Raji (cell line): ENCODE results near the gene SFT2D1.

ENCODE experiments used
- POLR2A ChIP-seq: IDR thresholded peaks from 2 replicates; pipeline ENCODE4 v1.6.1; 2011; ENCODE audit warnings: low read depth, low read length, control low read depth; ENCODE audit not compliant: insufficient read depth

The SFT2D1 gene

GRCh38 chr6:166278579-166279392, 63.6 kb downstream of the SFT2D1 start:
- TF ChIP-seq POLR2A: no peak

GRCh38 chr6:166277892-166278578, 64.3 kb downstream of the SFT2D1 start:
- no peak for TF ChIP-seq POLR2A

- no peak for TF ChIP-seq POLR2A
Observed at GRCh38 chr6:166277018-166277417, 65.3 kb downstream of the SFT2D1 start.

DNA sequence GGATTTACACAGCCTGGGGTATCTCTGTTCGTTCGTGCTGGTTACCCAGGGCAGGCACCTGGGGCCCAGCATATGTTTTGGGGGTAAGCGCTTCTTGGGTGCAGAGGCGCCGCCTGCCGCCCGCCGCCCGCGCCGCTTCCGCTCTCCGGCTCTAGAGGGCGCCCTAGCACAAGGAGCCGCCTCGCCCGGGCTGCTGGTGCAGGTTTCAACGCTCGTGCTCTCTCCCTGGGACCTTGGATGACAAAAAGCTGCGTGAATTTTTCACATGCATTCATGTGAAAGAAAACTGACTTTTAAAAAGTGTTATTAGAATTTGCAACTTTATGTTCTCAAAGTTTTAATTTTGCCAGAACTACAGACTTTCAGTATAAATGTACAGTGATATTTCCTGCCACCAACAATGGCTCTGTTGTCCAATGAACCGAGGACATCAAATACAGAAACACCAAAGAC, 66.6 kb downstream of the SFT2D1 start:
- TF ChIP-seq POLR2A: no peak

DNA sequence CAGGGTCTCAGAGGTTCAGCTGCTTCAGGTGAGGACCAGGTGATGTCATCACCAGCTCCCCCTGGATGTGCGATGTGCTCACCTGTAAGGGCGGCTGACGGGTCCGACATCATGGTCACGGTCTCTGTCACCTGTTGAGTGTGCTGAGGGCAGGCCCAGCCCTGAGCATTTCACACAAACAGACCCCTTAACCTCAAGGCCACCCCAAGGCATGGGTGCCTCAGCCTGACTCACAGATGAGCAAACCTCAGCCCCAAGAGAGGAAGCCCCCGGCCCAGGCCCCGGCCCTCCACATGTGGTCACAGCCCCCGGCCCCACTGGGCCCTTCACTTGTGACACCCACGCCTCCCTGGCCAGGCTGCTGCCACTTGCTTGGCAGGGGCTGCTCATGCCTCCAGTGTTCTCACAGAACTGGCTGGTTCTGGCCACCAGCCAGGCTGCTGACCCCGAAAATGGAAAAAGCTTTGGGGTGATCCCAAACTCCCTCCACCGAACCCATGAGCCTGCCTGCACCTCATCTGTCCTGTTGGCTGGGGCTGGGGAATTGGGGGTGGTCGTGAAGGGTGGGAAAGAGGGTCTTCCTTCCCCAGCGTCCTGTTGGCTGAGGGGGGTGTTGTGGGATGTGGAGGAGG, 67.5 kb downstream of the SFT2D1 start:
- TF ChIP-seq POLR2A: no peak

GRCh38 chr6:166274163-166274562, 68.2 kb downstream of the SFT2D1 start:
- no peak for TF ChIP-seq POLR2A

DNA sequence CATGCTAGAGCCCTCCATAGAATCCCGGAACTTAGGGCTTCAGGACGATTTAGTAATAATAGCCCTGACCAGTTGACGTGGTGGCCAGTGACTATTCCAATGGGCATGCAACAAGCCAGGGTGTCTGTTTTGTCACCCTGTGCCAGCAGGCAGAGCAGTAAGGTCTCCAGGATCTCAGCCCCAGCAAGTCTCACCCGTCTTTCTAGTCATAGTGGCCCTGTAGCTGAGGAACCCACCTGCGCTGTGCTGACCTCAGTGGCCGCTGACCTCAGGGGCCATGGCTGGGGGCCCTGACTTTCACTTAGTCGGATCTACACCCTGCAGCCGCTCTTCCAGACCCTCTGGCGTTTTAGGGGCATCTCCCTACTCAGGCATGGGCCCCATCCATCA, 71.0 kb downstream of the SFT2D1 start:
- TF ChIP-seq POLR2A: no peak

DNA sequence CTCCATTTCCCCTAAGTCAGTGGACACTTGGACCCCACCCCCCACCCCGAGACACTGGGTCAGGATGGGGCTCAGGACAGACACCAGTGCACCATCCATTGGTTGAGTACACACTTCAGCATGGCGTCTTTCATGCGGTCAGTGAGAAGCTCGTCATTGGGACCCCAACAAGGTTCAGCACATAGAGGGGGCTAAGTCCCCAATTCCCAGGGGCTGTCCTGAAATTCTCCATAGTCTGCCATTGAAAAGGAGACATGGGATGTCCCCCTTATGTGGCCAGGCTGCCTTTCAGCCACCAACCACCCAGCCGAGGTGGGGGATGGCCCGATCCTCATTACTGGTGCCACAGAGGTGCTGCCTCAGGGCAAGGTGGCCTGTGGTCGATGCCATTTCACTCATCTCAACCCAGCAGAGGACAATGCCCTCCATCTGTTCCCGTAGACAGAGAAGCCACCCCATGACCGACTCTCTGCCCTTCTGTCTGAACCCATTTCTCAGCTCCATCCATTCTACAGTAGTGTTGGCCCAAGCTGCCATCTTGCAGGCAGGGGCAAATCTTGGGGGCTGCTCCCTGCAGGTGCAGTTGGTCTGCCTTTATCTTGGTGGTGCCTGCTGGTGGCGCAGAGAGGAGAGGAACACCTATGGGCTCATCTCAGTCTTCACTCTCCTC, 71.5 kb downstream of the SFT2D1 start:
- TF ChIP-seq POLR2A: no peak
